Lower leg skin (tissue), 4 donors: ENCODE data around the gene SCPEP1. TPM values are rescaled to one million over a fixed set of nuclear protein-coding genes. Genes with fewer than 3 reads are reported as not detected.
"Not testable (repeated sequence)": the region's sequence is repeated elsewhere in the genome, so short reads cannot be mapped to it uniquely, and the experiment has no call there.

Source experiments
- DNase-seq, 2 donors: peaks; one replicate each; pipeline ENCODE4 v3.0.0-alpha.2; 2019; ENCODE audit warnings: low spot score in 2 of 2
- H3K4me3 ChIP-seq: fragments of 200-600 bp; sonication (generic); 2 replicates; pipeline ENCODE4 v1.5.1; 2017; ENCODE audit warnings: mild to moderate bottlenecking, low read depth; ENCODE audit not compliant: poor library complexity, severe bottlenecking
- CTCF ChIP-seq, 3 donors: fragments of 450-650 bp; IDR thresholded peaks; one replicate each; pipeline ENCODE4 v1.5.1; 2016; ENCODE audit warnings: antibody characterized with exemption in 3 of 3, mild to moderate bottlenecking in 3 of 3, moderate library complexity in 2 of 3
- POLR2A ChIP-seq, 2 donors: fragments of 450-650 bp; IDR thresholded peaks; one replicate each; pipeline ENCODE4 v1.6.1; 2016 to 2017; ENCODE audit warnings: antibody characterized with exemption in 2 of 2, mild to moderate bottlenecking in 1 of 2, moderate library complexity in 1 of 2
- WGBS, 2 donors: methylation state at CpG; one replicate each; pipeline ENCODE4 v1.1.5; 2018; 5-methylcytosine and 5-hydroxymethylcytosine counted together
- intact Hi-C: fragments of 100-400 bp; cut with DNase I; formaldehyde crosslinking; loops from one replicate; pipeline ENCODE4 v1.15.0; 2023; ENCODE audit warnings: low total_unique reads
- total RNA-seq, 4 donors: library from RNA; depleted of rRNA; stranded (reverse); fragments of >200 nt; gene quantifications; one replicate each; pipeline ENCODE4 v1.1.0, GENCODE V29; 2016

SCPEP1 gene
- total RNA-seq, 4 donors from 2014 or later, result 88.3 to 173 (median 126) TPM

GRCh38 chr17:56949595-56949994 is 28.3 kb upstream of the SCPEP1 start:
- WGBS, 2 donors, result 71 to 72% methylated on average over 3 of the region's 3 CpGs
- H3K4me3 ChIP-seq, result no peak overlapping the region
- TF ChIP-seq CTCF (IDR thresholded peaks at IDR 0.05) (no peak), POLR2A (IDR thresholded peaks at IDR 0.05) (no peak)
- intact Hi-C loops, result no loop called here
- DNase-seq, result no peak

DNA sequence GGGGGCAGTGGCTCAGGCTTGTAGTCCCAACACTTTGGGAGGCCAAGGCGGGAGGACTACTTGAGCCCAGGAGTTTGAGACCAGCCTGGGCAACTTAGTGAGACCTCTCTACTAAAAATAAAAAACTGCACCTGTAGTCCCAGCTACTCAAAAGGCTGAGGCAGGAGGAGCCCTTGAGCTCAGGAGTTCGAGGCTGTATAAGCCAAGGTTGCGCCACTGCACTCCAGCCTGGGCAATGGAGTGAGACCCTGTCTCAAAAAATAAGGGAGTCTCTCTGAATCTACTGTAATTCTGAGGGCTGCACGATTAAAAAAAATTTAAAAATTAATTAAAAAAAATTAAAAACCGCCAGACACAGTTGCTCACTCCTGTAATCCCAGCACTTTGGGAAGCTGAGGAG is 20.9 kb upstream of the SCPEP1 start:
- DNase-seq, result no peak
- 94% methylated on average over 5 of the region's 5 CpGs for WGBS, 2 donors
- TF ChIP-seq POLR2A (IDR thresholded peaks at IDR 0.05) (no peak), CTCF (IDR thresholded peaks at IDR 0.05) (no peak)
- intact Hi-C loops, result no loop called here
- H3K4me3 ChIP-seq, result no peak overlapping the region

DNA sequence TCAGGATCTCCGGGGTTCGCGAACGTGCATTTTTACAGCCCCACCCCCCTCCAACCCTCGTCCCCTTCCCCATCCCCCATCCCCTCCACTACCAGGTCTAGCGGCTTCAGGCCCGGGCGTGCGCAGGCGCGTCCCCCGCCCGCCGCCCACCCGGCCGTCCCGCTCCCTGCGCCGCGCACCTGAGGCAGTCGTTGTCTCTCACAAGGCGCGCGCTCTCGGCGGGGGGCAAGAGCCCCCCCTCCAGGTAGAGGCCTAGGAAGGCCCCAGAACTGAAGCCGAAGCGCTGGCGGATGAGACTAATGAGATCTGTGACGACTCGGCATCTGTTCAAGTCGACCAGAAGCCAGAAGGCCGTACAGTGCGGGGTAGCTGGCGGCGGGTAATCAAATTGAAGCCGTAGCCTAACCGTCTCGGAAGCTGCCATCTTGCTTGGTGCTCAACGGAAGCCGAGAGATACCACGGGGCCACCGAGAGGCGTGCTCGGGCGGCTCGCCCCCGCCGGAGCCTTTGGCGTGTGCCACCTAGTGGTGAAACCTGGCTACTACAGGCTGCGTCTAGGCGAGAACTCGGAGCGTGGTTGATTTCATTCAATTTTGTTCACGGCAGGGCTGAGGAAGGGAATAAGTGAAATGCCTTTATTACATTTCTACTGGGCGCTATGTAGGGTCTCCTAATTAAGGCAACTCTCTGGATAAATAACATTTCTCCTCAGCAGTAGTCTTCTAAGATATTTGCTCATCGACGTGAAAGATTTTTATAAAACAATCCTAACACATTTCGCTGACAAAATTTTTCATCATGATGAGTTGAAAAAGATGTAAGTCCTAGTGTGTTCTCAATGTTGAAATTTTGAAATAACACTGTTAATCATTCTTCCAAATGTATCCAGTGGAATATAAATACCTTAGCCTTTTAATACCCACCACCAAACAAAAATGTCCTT is 17.1 kb upstream of the SCPEP1 start, which contains the start of gene COIL:
COIL (minus strand) TSS at position 455 of the 943 bp plus-strand sequence; CDS start at position 424, 31 bp downstream.
- H3K4me3 ChIP-seq, result peak within 1 kb of the TSS; percentile 100
- DNase-seq, result peak; percentile 89 to 98
- 4 to 5% methylated on average over 51 to 56 of the region's 59 CpGs for WGBS, 2 donors
- no peak for TF ChIP-seq POLR2A (IDR thresholded peaks at IDR 0.05)
- TF ChIP-seq CTCF (IDR thresholded peaks at IDR 0.05), result peak in 1 of 3 donors; percentile 96
- intact Hi-C loops, result no loop called here

GRCh38 chr17:56965241-56965640 is 12.7 kb upstream of the SCPEP1 start:
- H3K4me3 ChIP-seq, intact Hi-C loops, DNase-seq: not testable (repeated sequence)
- WGBS, 2 donors, result 95 to 96% methylated on average over 9 of the region's 9 CpGs

- intact Hi-C loops, H3K4me3 ChIP-seq, DNase-seq: not testable (repeated sequence)
- WGBS, 2 donors, result 86% methylated on average over 6 of the region's 6 CpGs
These were observed 12.2 kb upstream of the SCPEP1 start for GRCh38 chr17:56965681-56966080.

DNA sequence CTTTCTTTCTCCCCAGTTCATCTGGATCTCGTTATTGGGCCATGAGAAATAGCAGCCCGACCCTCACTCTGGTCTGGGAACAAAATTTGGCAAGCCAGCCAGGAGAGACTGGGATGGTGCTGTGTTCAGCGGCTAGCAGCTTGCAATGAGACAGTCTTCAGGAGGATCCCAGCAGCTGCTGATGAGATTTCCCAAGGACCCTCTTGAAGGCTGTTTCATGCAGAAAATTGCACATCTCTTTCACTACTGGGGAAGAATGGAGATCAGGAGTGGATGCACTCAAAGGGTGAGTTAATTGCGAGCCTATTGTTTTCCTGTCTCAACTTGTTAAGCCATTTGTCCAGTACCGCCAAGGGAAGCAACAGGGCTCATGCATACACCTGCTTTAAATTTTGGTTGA is 11.6 kb upstream of the SCPEP1 start:
- TF ChIP-seq CTCF (IDR thresholded peaks at IDR 0.05), result no peak
- TF ChIP-seq POLR2A (IDR thresholded peaks at IDR 0.05), result no peak
- no peak for DNase-seq

More for the DNA sequence above, 11.6 kb upstream of the SCPEP1 start:
- intact Hi-C loops, result no loop called here
- no peak overlapping the region for H3K4me3 ChIP-seq
- 70 to 74% methylated on average over 5 of the region's 5 CpGs for WGBS, 2 donors
